Measurements from ENCODE around the gene NUBPL.

Gene NUBPL

DNA sequence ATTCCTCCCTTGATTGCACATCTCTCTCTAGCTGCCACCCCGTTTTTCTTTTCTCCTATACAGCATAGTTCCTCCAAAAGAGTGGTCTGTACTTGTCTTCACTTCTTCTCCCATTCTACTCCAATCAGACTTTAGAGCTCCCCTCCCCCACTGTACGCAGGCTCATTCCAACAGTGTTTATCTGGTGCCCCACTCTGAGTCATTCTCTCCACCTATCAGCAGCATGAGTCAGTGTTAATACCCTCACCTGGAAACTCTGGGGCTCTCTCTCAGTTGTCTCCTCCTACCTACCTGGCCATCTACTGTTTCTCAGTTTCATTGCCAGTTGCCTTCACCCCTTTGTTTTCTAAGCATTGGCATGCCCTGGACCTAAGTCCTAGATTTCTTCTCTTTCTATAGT, 340.8 kb downstream of the NUBPL start:
- TF ChIP-seq EZH2 (optimal IDR thresholded peaks at IDR 0.05; ENCODE audit: low read depth, low read length) (no peak), EZH2phosphoT487 (IDR thresholded peaks at IDR 0.05; ENCODE audit: low read length) (no peak)
- TF ChIP-seq, protein P1, sequence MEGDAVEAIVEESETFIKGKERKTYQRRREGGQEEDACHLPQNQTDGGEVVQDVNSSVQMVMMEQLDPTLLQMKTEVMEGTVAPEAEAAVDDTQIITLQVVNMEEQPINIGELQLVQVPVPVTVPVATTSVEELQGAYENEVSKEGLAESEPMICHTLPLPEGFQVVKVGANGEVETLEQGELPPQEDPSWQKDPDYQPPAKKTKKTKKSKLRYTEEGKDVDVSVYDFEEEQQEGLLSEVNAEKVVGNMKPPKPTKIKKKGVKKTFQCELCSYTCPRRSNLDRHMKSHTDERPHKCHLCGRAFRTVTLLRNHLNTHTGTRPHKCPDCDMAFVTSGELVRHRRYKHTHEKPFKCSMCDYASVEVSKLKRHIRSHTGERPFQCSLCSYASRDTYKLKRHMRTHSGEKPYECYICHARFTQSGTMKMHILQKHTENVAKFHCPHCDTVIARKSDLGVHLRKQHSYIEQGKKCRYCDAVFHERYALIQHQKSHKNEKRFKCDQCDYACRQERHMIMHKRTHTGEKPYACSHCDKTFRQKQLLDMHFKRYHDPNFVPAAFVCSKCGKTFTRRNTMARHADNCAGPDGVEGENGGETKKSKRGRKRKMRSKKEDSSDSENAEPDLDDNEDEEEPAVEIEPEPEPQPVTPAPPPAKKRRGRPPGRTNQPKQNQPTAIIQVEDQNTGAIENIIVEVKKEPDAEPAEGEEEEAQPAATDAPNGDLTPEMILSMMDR (IDR thresholded peaks at IDR 0.05; ENCODE audit: low read length), result no peak
- DNase-seq, result no peak
- Histone ChIP-seq H4K20me1 (ENCODE audit: insufficient read depth, low read length) (no peaks in the 10 kb centered on the region), H3K4me2 (ENCODE audit: low read depth, low read length) (no peak overlapping the region), H3K27ac (ENCODE audit: low read length) (no peak overlapping the region), H3K36me3 (replicated peaks; ENCODE audit: insufficient read depth, low read length) (no peaks in the 10 kb centered on the region), H3K27me3 (replicated peaks; ENCODE audit: insufficient read depth, low read length) (no peaks in the 10 kb centered on the region), H3K4me1 (ENCODE audit: low read length) (no peaks in the 10 kb centered on the region), H3F3A (ENCODE audit: insufficient read depth, low read length) (no peaks in the 10 kb centered on the region), H2AFZ (ENCODE audit: low read length) (no peak overlapping the region), H3K9me2 (replicated peaks; ENCODE audit: insufficient read depth, low read length) (no peaks in the 10 kb centered on the region), H3K9ac (ENCODE audit: low read length) (no peak overlapping the region), H3K4me3 (ENCODE audit: low read length) (no peak overlapping the region), H3K79me2 (ENCODE audit: low read length) (no peaks in the 10 kb centered on the region), H3K9me3 (replicated peaks; ENCODE audit: insufficient read depth, low read length) (no peaks in the 10 kb centered on the region)

DNA sequence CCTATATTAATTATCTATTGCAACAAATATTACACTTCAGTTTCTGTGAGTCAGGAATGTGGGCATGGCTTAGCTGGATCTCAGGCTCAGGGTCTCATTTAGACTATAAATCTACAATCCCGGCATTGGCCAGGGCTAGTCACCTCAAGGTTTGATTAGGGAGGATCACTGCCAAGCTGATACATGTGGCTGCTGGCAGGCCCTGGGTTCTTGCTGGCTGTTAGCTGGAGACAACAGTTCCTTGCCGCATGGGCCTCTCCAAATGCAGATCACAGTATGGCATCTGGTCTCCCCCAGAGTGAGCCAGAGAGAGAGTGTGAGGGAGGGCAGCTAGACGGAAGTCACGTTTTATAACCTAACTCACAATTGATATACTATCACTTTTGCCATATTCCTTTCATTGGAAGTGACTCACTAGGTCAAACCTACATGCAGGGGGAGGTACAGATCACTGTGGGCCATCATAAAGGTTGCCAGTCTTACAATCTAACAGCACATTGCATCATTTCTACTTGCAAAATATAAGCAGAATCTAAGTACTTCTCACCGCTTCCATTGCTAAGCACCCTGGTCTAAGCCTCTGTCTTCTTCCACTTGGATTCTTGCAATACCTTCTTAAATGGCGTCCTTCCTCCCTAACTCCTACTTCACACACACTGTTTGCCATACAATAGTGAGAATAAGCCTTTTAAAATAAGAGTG, 341.9 kb downstream of the NUBPL start:
- H3K79me2 ChIP-seq (ENCODE audit: low read length), result no peaks in the 10 kb centered on the region
- H3F3A ChIP-seq (ENCODE audit: insufficient read depth, low read length), result no peaks in the 10 kb centered on the region
- H3K9me2 ChIP-seq (replicated peaks; ENCODE audit: insufficient read depth, low read length), result no peaks in the 10 kb centered on the region
- H3K9ac ChIP-seq (ENCODE audit: low read length), result no peak overlapping the region
- no peak overlapping the region for H3K27ac ChIP-seq (ENCODE audit: low read length)
- DNase-seq, result no peak
- H3K27me3 ChIP-seq (replicated peaks; ENCODE audit: insufficient read depth, low read length), result no peaks in the 10 kb centered on the region
- H3K4me3 ChIP-seq (ENCODE audit: low read length), result no peak overlapping the region
- no peak overlapping the region for H2AFZ ChIP-seq (ENCODE audit: low read length)
- no peaks in the 10 kb centered on the region for H3K4me1 ChIP-seq (ENCODE audit: low read length)
- no peak overlapping the region for H3K4me2 ChIP-seq (ENCODE audit: low read depth, low read length)
- TF ChIP-seq EZH2 (optimal IDR thresholded peaks at IDR 0.05; ENCODE audit: low read depth, low read length) (no peak), EZH2phosphoT487 (IDR thresholded peaks at IDR 0.05; ENCODE audit: low read length) (no peak)
- TF ChIP-seq, protein P1 (IDR thresholded peaks at IDR 0.05; ENCODE audit: low read length), result no peak
- H3K36me3 ChIP-seq (replicated peaks; ENCODE audit: insufficient read depth, low read length), result no peaks in the 10 kb centered on the region
- no peaks in the 10 kb centered on the region for H3K9me3 ChIP-seq (replicated peaks; ENCODE audit: insufficient read depth, low read length)
- no peaks in the 10 kb centered on the region for H4K20me1 ChIP-seq (ENCODE audit: insufficient read depth, low read length)

DNA sequence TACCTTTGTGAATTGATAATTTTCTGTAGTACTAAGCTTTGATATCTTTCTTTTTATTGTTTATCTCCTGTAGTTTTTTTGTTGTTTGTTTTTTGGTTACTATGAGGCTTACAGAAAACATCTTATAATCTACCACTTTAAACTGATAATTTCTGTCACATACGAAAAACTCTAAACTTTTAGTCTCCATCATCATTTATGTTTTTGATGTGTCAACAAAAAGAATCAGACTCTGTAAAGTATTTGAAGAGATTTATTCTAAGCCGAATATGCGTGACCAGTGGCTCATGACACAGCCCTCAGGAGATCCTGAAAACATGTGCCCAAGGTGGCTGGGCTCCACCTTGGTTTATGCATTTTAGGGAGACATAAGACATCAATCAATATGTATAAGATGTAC, 348.8 kb downstream of the NUBPL start:
- Histone ChIP-seq H4K20me1 (ENCODE audit: insufficient read depth, low read length) (no peaks in the 10 kb centered on the region), H3K4me2 (ENCODE audit: low read depth, low read length) (no peak overlapping the region), H3K4me1 (ENCODE audit: low read length) (no peaks in the 10 kb centered on the region), H3K27me3 (replicated peaks; ENCODE audit: insufficient read depth, low read length) (no peaks in the 10 kb centered on the region), H3K79me2 (ENCODE audit: low read length) (no peaks in the 10 kb centered on the region), H3K4me3 (ENCODE audit: low read length) (no peak overlapping the region), H3K9ac (ENCODE audit: low read length) (no peak overlapping the region), H3F3A (ENCODE audit: insufficient read depth, low read length) (no peaks in the 10 kb centered on the region), H3K36me3 (replicated peaks; ENCODE audit: insufficient read depth, low read length) (no peaks in the 10 kb centered on the region), H3K9me2 (replicated peaks; ENCODE audit: insufficient read depth, low read length) (no peaks in the 10 kb centered on the region), H2AFZ (ENCODE audit: low read length) (no peak overlapping the region), H3K9me3 (replicated peaks; ENCODE audit: insufficient read depth, low read length) (no peaks in the 10 kb centered on the region), H3K27ac (ENCODE audit: low read length) (no peak overlapping the region)
- no peak for DNase-seq
- TF ChIP-seq EZH2phosphoT487 (IDR thresholded peaks at IDR 0.05; ENCODE audit: low read length) (no peak), EZH2 (optimal IDR thresholded peaks at IDR 0.05; ENCODE audit: low read depth, low read length) (no peak)
- TF ChIP-seq, protein P1 (IDR thresholded peaks at IDR 0.05; ENCODE audit: low read length), result no peak

Measured in MM.1S (cell line).